H9 (cell line): ENCODE data around the gene FRYL. TPM values are rescaled to one million over a fixed set of nuclear protein-coding genes. Genes with fewer than 3 reads are reported as not detected.

Source experiments
- DNase-seq: peaks from one replicate; pipeline ENCODE4 v3.0.0-alpha.2; 2017
- H2AFZ ChIP-seq: one replicate; pipeline ENCODE4 v1.6.1; 2013; ENCODE audit warnings: mild to moderate bottlenecking, low read length, control low read depth, moderate library complexity
- H2AK5ac ChIP-seq: 2 replicates; pipeline ENCODE4 v1.6.1; 2013; ENCODE audit warnings: low read length, control low read depth, mixed read lengths; ENCODE audit not compliant: insufficient read length
- H2BK120ac ChIP-seq: one replicate; pipeline ENCODE4 v1.6.1; 2013; ENCODE audit warnings: low read depth, mild to moderate bottlenecking, low read length, control low read depth, inconsistent platforms; ENCODE audit not compliant: poor library complexity, severe bottlenecking
- H2BK12ac ChIP-seq: 2 replicates; pipeline ENCODE4 v1.6.1; 2013; ENCODE audit warnings: low read length, control low read depth, mixed read lengths, low read depth; ENCODE audit not compliant: insufficient read length
- H2BK15ac ChIP-seq: 2 replicates; pipeline ENCODE4 v1.6.1; 2013; ENCODE audit warnings: low read depth, low read length, control low read depth
- H2BK20ac ChIP-seq: one replicate; pipeline ENCODE4 v1.6.1; 2013; ENCODE audit warnings: low read depth, mild to moderate bottlenecking, low read length, control low read depth, inconsistent platforms; ENCODE audit not compliant: poor library complexity, severe bottlenecking
- H2BK5ac ChIP-seq: 2 replicates; pipeline ENCODE4 v1.6.1; 2013; ENCODE audit warnings: low read length, control low read depth, mixed read lengths; ENCODE audit not compliant: insufficient read length
- H3K14ac ChIP-seq: 2 replicates; pipeline ENCODE4 v1.6.1; 2013; ENCODE audit warnings: low read length, control low read depth; ENCODE audit not compliant: insufficient read depth
- H3K18ac ChIP-seq: 2 replicates; pipeline ENCODE4 v1.6.1; 2013; ENCODE audit warnings: low read depth, mild to moderate bottlenecking, mixed read lengths, low read length, control low read depth; ENCODE audit not compliant: insufficient read length
- H3K23ac ChIP-seq: 2 replicates; pipeline ENCODE4 v1.6.1; 2013; ENCODE audit warnings: low read length, control low read depth, mixed read lengths, low read depth; ENCODE audit not compliant: insufficient read length
- H3K23me2 ChIP-seq: 2 replicates; pipeline ENCODE4 v1.6.1; 2013; ENCODE audit warnings: low read depth, mild to moderate bottlenecking, mixed read lengths, low read length, control low read depth; ENCODE audit not compliant: insufficient read length, poor library complexity, severe bottlenecking
- H3K27ac ChIP-seq: 2 replicates; pipeline ENCODE4 v1.5.1; 2013; ENCODE audit warnings: low read length, control low read depth, mixed read lengths, low read depth; ENCODE audit not compliant: insufficient read length
- H3K27me3 ChIP-seq: 2 replicates; pipeline ENCODE4 v1.6.1; 2013; ENCODE audit warnings: low read length, control low read depth, inconsistent platforms; ENCODE audit not compliant: insufficient read depth
- H3K4ac ChIP-seq: 2 replicates; pipeline ENCODE4 v1.6.1; 2013; ENCODE audit warnings: low read depth, mild to moderate bottlenecking, control low read depth, inconsistent platforms, low read length, moderate library complexity
- H3K4me1 ChIP-seq: 2 replicates; pipeline ENCODE4 v1.6.1; 2013; ENCODE audit warnings: low read length, control low read depth, inconsistent platforms; ENCODE audit not compliant: insufficient read depth
- H3K4me2 ChIP-seq: 2 replicates; pipeline ENCODE4 v1.6.1; 2013; ENCODE audit warnings: low read length, control low read depth, mixed read lengths; ENCODE audit not compliant: insufficient read length, insufficient read depth
- H3K56ac ChIP-seq: 2 replicates; pipeline ENCODE4 v1.6.1; 2013; ENCODE audit warnings: low read depth, mild to moderate bottlenecking, mixed read lengths, low read length, control low read depth; ENCODE audit not compliant: insufficient read length
- H3K79me1 ChIP-seq: 2 replicates; pipeline ENCODE4 v1.6.1; 2013; ENCODE audit warnings: low read depth, mild to moderate bottlenecking, moderate library complexity, low read length, control low read depth, inconsistent platforms; ENCODE audit not compliant: insufficient read depth, poor library complexity, severe bottlenecking
- H3K79me2 ChIP-seq: 2 replicates; pipeline ENCODE4 v1.6.1; 2013; ENCODE audit warnings: low read length, control low read depth, inconsistent platforms; ENCODE audit not compliant: insufficient read depth
- H3K9ac ChIP-seq: 2 replicates; pipeline ENCODE4 v1.6.1; 2013; ENCODE audit warnings: low read length, control low read depth, mixed read lengths; ENCODE audit not compliant: insufficient read length; ENCODE audit errors: extremely low read depth
- H3K9me3 ChIP-seq: one replicate; pipeline ENCODE4 v1.6.1; 2013; ENCODE audit warnings: low read depth, low read length, inconsistent platforms; ENCODE audit not compliant: control insufficient read depth
- H3T11ph ChIP-seq: one replicate; pipeline ENCODE4 v1.6.1; 2013; ENCODE audit warnings: mild to moderate bottlenecking, low read length, control low read depth, inconsistent platforms
- H4K20me1 ChIP-seq: one replicate; pipeline ENCODE4 v1.6.1; 2013; ENCODE audit not compliant: control insufficient read depth, insufficient read length, insufficient read depth
- H4K5ac ChIP-seq: 2 replicates; pipeline ENCODE4 v1.6.1; 2013; ENCODE audit warnings: low read depth, mild to moderate bottlenecking, mixed read lengths, low read length, control low read depth; ENCODE audit not compliant: insufficient read length
- H4K8ac ChIP-seq: replicated peaks from 2 replicates; pipeline ENCODE4 v1.6.1; 2013; ENCODE audit warnings: low read length, control low read depth, mixed read lengths, low read depth; ENCODE audit not compliant: insufficient read length
- H4K91ac ChIP-seq: 2 replicates; pipeline ENCODE4 v1.6.1; 2013; ENCODE audit warnings: low read depth, mild to moderate bottlenecking, moderate library complexity, mixed read lengths, low read length, control low read depth; ENCODE audit not compliant: insufficient read length
- H3K27ac Mint-ChIP-seq, 3 experiments: 2 replicates in 2 of 3; 3 replicates in 1 of 3; pipeline ENCODE4 v1.8.0; 2020 to 2021; ENCODE audit warnings: mixed read lengths in 3 of 3, mild to moderate bottlenecking in 1 of 3, moderate library complexity in 1 of 3
- H3K27me3 Mint-ChIP-seq: 2 replicates; pipeline ENCODE4 v1.8.0; 2021; ENCODE audit warnings: low read depth, mild to moderate bottlenecking, moderate library complexity, mixed read lengths
- H3K36me3 Mint-ChIP-seq, 3 experiments: 2 replicates in 2 of 3; 3 replicates in 1 of 3; pipeline ENCODE4 v1.8.0; 2020 to 2021; ENCODE audit warnings: low read depth in 3 of 3, mixed read lengths in 3 of 3; ENCODE audit not compliant: insufficient read depth in 1 of 3
- H3K4me1 Mint-ChIP-seq, 2 experiments: 2 replicates each; pipeline ENCODE4 v1.8.0; 2020; ENCODE audit warnings: mixed read lengths in 2 of 2
- H3K4me3 Mint-ChIP-seq, 2 experiments: 2 replicates in 1 of 2; 3 replicates in 1 of 2; pipeline ENCODE4 v1.8.0; 2020 to 2021; ENCODE audit warnings: mild to moderate bottlenecking in 2 of 2, mixed read lengths in 2 of 2, moderate library complexity in 1 of 2
- H3K9me3 Mint-ChIP-seq, 2 experiments: 2 replicates in 1 of 2; 3 replicates in 1 of 2; pipeline ENCODE4 v1.8.0; 2020; ENCODE audit warnings: mild to moderate bottlenecking in 2 of 2, mixed read lengths in 2 of 2, moderate library complexity in 1 of 2
- CTCF ChIP-seq: fragments of 200-600 bp; sonication (generic); conservative IDR thresholded peaks from 3 replicates; pipeline ENCODE4 v1.8.0; 2021; ENCODE audit warnings: antibody characterized with exemption, mild to moderate bottlenecking
- WGBS: extraction: QIAGEN DNeasy Blood & Tissue Kit; methylation state at CpG from one replicate; pipeline ENCODE4 v1.1.7; 2013; ENCODE audit warnings: missing lambda C conversion rate, low lambda C conversion rate, mixed read lengths; ENCODE audit not compliant: insufficient read length; ENCODE audit errors: extremely low coverage; 5-methylcytosine and 5-hydroxymethylcytosine counted together
- total RNA-seq: library from RNA; stranded (reverse); gene quantifications from 2 replicates; pipeline ENCODE4 v1.2.1, GENCODE V29; 2021

Gene FRYL
- total RNA-seq, 1 experiment from 2014 or later = 31.5 TPM

- Histone ChIP-seq H3K4me1 (no peaks in the 10 kb centered on the region), H3K14ac (no peak overlapping the region), H3K23me2 (no peaks in the 10 kb centered on the region), H3K18ac (no peak overlapping the region), H3K27me3 (no peaks in the 10 kb centered on the region), H2AFZ (no peak overlapping the region), H2AK5ac (no peak overlapping the region), H2BK20ac (no peak overlapping the region), H3K27ac (no peak overlapping the region), H3K9ac (no peak overlapping the region), H2BK120ac (no peak overlapping the region), H4K8ac (no peak overlapping the region), H3T11ph (no peak overlapping the region), H2BK15ac (no peak overlapping the region), H3K56ac (no peak overlapping the region), H4K5ac (no peak overlapping the region), H2BK12ac (no peak overlapping the region), H3K4ac (no peak overlapping the region), H4K91ac (no peak overlapping the region), H4K20me1 (no peaks in the 10 kb centered on the region), H3K9me3 (no peaks in the 10 kb centered on the region), H3K4me2 (no peak overlapping the region), H2BK5ac (no peak overlapping the region), H3K79me2 (no peaks in the 10 kb centered on the region), H3K23ac (no peak overlapping the region), H3K79me1 (no peaks in the 10 kb centered on the region)
- no peak for TF ChIP-seq CTCF
- no peak for DNase-seq
- no peaks in the 10 kb centered on the region for H3K4me1 Mint-ChIP-seq
- no peaks in the 10 kb centered on the region for H3K9me3 Mint-ChIP-seq
- peaks cover 2 to 27% (median 25%) of the 10 kb centered on the region in 3 experiments; a peak in 6 of 7 replicates for H3K36me3 Mint-ChIP-seq
- H3K4me3 Mint-ChIP-seq = no peak overlapping the region
- H3K27ac Mint-ChIP-seq = peak overlapping the region in 2 of 3 experiments; percentile 22 to 83; a peak in 1 of 7 replicates
- no peaks in the 10 kb centered on the region for H3K27me3 Mint-ChIP-seq
- no CpG with 5 or more reads among the region's 3 CpGs for WGBS
These were observed 214.1 kb downstream of the FRYL start for GRCh38 chr4:48566034-48566384.
